Measurements from ENCODE around the gene SEMA5B.

The SEMA5B gene
- total RNA-seq = 0 to 0.13 reads per million in 2 donors

DNA sequence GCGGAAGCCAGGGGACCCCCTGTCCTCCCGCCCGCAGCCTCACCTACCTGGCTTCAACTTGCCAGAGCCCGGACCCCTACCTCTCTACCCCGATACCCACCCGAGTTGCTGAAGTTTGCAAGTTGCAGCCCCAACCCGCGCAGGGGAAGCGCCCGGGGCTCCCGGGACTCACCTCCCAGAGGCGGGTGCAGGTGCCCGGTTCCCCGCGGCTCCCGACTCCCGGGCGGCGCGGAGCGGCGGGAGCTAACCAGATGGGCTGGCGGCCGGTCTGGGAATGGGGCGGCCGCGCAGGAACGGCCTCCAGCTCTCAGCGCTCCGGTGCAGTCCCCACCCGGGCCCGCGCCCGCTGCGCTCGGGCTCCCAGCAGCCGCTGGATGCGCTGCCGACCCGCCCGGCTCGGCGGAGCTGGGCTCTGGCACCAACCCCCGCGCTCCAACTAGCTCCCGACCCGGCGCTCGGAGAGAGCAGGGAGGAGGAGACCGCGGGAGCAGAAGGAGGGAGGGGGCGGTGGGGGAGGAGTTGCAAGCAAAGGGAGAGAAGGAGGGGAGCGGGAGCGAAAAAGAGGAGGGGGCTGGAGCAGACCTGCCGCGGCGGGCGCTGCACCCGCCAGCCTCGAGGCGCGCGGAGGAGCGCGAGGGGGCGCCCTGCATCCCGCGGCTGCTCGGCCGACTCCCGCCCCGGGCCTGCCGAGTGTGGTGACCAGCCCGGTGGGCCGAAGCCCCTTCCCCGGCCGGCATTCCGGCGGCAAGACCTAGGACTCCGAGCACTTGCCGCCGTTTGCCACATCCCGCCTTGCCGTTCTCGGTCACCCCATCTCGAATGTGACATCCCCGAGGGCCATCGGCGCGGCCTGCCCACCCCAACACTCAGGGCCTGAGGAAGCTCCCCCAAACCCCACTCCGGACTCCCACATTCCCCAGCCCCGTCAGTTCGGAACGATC, at the start of gene SEMA5B:
TSS of gene SEMA5B (minus strand) at position 472 of the 941 bp plus-strand sequence. CDS start 66,500 bp downstream, outside the sequence.
- peak in 2 of 5 experiments; percentile 1 to 15 for DNase-seq

DNA sequence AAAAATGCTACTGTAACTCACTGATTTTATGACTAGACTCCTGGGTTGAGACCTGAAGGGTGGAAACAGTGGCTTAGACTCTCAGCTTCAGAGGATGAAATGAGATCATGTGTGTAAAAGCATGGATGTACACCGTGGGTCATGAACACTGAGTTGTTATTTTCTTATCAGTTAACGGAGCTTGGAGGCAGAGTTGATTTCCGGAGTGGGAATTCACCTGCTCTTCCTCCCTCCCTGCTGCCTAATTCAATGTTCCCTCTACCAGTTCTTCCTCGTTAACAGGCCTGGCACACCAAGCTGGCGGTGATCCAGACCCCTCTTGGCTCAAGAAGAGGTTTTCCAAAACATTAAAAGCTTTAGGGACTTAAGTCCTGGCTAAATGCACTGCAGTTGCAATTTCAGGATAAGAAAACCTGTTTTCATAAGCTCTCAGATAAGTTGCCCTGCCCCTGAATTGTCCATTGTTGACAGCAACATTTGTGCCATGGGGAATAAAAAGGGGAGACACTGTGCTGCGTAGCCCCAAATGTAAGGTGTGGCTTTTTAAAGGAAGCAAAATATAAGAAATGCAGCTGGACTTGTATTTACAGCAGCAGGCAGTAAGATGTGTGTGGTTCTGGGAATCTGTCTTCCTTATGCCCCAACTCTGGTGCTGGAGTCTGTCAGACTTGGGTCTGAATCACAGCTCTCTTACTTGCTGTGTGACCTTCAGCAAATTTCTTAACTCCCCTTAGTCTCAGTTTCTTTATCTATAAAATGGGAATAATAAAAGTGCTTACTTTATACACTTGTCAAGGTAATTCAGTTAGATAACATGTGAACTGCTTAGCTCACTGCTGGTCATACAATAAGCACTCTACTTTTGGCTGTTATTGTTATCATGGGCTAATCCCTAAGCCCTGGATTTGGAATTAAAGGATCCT, 49.2 kb upstream of the SEMA5B start:
- no peak for DNase-seq

- no peak for DNase-seq
Observed at GRCh38 chr3:123076112-123076495, 48.5 kb upstream of the SEMA5B start.

DNA sequence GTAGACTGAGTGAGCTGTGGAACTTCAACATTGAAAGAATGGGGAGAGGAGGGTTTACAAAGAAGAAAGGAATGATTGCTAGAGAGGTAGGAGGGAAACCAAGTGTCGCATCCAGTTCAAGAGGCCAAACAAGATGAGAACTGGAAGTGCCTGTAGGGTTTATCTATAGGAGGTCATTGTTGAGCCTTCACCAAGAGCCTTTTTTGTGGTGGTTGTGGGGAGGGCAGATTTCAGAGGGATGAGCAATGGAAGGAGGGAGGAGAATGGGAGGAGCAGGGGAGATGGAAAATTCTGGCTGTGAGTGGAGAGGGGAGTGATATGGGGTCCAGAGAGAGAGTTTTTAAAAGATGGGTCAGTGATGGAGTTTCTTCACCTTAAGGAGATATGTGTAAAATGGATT, 47.8 kb upstream of the SEMA5B start:
- no peak for DNase-seq

- DNase-seq = no peak
Observed at GRCh38 chr3:123072564-123072963, 45.0 kb upstream of the SEMA5B start.

DNA sequence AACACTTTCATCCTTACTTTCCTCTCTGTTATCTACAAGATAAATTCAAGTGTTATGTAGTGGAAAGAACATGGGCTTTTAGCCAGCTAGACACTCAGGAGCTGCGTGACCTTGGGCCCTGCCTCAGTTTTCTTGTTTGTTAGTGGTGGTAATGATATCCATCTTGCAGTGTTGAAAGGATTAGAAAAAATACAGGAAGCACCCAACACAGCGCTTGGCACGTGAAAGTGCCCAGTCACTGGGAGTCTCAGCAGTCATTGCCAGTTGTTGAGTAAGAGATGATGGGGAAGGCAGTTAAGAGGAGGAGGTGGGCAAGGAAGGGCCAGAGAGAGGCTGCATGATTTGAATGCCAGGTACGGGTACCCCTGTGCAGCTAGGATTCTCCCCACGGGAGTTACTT, 44.6 kb upstream of the SEMA5B start:
- DNase-seq = no peak

DNA sequence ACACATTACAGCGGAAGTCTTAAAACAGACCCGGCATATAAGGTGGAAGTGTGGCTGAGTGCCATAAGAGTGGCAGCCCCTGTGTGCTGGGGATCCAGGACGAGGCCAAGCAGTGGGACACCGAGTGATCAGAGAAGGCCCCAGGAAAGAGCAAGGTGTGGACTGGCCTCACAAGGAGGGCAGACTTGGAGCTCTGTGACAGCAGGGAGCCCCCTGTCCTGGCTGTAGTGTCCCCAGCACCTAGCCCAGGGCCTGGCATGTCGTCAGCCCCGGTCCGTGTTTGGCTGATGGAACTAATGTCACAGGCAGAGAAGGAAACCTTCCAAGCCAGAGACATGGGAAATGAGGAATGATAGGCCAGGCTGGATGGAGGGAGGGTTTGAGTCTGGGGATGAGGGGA, 44.0 kb upstream of the SEMA5B start:
- DNase-seq = no peak

- no peak for DNase-seq
Observed at GRCh38 chr3:123071146-123071545, 43.6 kb upstream of the SEMA5B start.

GRCh38 chr3:123070510-123070909, 42.9 kb upstream of the SEMA5B start:
- no peak for DNase-seq

- DNase-seq = no peak
Observed at GRCh38 chr3:123068601-123069381, 41.2 kb upstream of the SEMA5B start.

DNA sequence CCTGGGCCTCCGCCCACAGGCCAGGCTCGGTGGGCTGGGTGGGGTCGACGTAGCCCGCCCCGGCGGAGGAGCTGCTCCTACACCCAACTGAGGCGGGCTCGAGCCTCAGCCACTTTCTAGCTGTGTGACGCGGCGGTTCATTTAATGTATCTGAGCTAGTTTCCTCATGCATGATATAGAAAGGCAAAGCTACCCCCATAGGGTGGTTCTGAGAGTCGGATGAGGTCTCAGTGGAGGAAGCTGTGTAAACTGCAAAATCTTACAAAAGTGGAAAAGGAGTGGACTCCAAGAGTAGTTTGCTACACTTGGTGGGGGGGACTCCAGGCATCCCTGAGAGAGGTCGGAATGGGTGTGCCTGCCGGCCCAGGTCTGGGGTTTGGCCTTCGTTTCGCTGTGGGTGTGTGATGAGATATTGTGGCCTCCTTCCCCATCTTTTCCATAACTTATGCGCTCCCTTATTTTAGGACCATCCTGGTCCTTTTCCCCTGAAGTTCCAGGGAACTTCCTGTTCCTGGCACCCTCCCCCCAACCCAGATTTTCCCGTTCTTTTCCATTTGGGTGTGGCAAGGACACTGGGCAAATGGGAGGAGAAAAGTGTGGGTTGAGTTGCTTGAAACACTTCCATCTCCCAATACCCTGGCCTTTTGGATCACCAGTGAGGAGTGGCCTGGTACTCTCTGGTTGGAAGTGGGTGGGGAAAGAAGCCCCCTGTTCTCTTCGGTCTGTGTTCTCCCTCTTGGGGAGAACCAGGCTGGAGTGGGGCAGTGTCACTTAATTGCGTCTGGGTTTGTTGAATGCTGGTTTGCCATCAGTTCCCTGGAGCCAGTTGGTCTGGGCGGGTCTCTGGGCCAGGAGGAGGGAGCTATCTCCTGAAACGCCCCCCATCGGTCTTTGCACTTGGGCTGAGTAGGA, 40.4 kb upstream of the SEMA5B start:
- peak in 1 of 5 experiments; percentile 46 for DNase-seq

DNA sequence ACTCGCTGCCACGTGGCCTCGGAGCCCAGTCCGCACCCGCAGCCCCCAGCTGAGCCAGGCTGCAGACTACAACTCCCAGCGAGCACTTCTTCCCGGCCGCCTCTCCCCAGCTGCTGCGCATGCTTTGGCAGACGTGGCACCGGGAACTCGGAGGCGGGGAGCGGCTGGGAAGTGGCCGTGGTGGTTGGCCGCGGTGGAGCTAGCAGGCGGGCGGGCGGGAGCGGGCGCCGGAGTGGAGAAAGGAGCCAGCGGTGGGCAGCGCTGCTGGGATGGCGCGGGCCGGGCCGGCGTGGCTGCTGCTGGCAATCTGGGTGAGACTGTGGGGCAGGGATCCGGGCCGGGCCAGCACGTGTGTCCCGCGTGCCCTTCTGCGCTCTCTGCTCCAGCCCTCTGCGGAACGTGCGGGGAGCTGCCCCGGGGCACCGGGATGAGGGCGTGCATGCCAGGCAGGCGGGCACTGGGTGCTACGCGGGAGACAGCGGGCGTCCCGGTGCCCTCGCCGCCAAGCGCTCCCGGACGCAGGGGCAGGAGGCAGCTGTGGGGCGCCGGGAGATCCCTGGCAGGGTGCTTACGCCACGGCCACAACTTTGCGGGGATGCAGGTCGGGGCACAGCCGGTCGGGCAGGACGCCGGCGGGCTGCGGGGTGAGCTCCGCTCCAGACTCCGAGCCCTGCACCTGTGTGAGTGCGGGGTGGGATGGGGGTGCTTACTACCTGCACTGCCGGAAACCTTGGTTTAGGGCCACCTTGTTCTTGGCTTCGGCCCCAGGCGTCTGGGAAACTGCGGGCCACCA, 39.5 kb upstream of the SEMA5B start, which contains the start of gene PDIA5:
TSS of gene PDIA5 (plus strand) at position 130 of the 793 bp plus-strand sequence. CDS start at position 270, 140 bp downstream.
- peak in 3 of 5 experiments; percentile 6 to 71 (median 68) for DNase-seq

DNA sequence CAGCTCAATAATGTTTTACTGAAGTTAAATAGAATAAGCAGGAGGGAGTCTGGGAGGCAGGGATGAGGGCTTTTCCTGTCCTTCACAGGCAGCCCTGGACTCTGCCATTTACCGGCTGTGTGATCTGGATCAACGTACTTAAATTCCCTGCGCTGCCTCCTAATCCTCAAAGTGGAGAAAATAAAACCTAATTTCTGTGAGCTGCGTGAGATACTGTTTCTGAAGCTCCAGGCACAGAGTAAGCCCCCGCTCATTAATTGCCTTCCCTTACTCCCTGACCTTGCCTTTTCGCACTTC, 39.0 kb upstream of the SEMA5B start:
- DNase-seq = no peak

- DNase-seq = peak in 1 of 5 experiments; percentile 51
Observed at GRCh38 chr3:123064914-123065313, 37.4 kb upstream of the SEMA5B start.

GRCh38 chr3:123064506-123064905, 36.9 kb upstream of the SEMA5B start:
- no peak for DNase-seq

- no peak for DNase-seq
Observed at GRCh38 chr3:123063034-123063433, 35.5 kb upstream of the SEMA5B start.

GRCh38 chr3:123061856-123062255, 34.3 kb upstream of the SEMA5B start:
- DNase-seq = no peak

GRCh38 chr3:123060054-123060453, 32.5 kb upstream of the SEMA5B start:
- DNase-seq = no peak

- DNase-seq = no peak
Observed at GRCh38 chr3:123058505-123058904, 30.9 kb upstream of the SEMA5B start.

- DNase-seq = no peak
Observed at GRCh38 chr3:123055352-123055751, 27.8 kb upstream of the SEMA5B start.

- no peak for DNase-seq
Observed at GRCh38 chr3:123054931-123055330, 27.4 kb upstream of the SEMA5B start.

Measured in T-helper 2 cell (primary cell).